Loucy (cell line): ENCODE measurements around the gene NEUROG3.

Experiments used
- CTCF ChIP-seq: fragments of 200-600 bp; sonication (generic); conservative IDR thresholded peaks from 2 replicates; pipeline ENCODE4 v1.5.1; 2014; ENCODE audit warnings: mild to moderate bottlenecking, antibody characterized with exemption, low read length
- EZH2phosphoT487 ChIP-seq: fragments of 200-600 bp; IDR thresholded peaks from 2 replicates; pipeline ENCODE4 v1.6.1; 2018; ENCODE audit warnings: antibody characterized with exemption, mild to moderate bottlenecking, moderate library complexity, borderline replicate concordance

GRCh38 chr10:69558559-69558958 is 14.7 kb downstream of the NEUROG3 start:
- TF ChIP-seq CTCF (no peak), EZH2phosphoT487 (no peak)
